Kidney tubule cell (primary cell): ENCODE results near the gene FILIP1.

ENCODE experiments used
- DNase-seq: peaks from one replicate; pipeline ENCODE4 v3.0.0-alpha.2; 2018; ENCODE audit warnings: low spot score

The FILIP1 gene

DNA sequence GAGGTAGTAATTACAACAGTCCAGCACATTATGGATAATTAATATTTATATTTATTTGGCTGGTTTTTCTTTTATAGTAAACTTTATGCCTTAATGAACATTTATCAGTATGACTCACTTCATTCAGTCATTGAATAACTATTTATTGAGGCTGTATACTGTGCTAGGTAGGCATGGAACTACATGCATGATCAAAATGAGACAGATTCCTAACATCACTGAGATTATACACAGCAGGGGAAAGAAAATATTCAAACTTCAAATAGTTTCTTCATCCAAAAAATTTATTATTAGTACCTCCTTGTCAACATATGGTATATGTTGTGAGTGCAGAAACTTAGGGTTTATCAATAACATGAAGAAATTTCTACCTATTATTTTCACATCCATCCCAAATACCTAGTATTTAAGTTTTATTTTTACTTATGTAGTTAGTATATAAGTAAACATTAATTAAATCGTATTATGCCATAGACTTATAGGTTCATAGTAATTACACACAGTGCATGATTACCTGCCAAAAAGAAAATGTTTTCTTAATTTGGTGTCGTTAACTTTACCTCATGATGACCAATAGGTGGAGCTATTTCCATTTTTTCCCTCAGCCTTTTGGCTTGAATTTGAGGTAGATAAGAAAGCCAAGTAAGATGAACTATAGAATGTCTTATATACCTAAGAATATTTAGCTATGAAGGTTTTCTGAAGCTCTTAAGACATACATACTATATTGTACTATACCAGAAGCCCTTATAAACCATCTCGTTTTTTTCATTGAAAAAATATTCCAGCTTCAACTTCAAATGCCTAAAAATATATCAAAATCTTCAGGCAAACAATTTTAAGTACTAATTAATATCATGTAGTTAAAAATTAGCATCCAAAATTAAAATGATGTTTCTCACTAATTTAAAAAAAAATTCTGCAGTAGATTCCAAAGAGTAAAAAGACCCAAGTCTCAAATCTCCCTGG lies 196.5 kb downstream of the FILIP1 start:
- DNase-seq: peak; percentile 72

DNA sequence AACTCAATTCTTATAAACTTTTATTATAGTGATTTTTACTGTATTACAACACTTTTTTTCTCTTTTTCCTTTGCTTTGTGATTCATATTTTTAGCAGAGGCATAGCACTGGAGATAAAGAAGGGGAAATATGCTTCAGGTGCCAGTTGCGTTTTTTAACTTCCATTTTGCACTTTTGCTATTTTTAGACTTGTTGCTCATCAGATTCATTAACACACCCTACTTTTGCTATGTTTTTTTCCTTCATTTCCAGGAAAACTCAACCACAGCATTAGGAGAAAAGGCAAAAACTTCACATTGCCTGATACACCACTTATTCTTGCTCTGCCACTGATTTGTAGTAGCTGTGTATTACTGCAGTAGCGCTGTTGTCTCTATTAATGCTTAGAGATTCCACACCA lies 201.0 kb downstream of the FILIP1 start:
- no peak for DNase-seq

DNA sequence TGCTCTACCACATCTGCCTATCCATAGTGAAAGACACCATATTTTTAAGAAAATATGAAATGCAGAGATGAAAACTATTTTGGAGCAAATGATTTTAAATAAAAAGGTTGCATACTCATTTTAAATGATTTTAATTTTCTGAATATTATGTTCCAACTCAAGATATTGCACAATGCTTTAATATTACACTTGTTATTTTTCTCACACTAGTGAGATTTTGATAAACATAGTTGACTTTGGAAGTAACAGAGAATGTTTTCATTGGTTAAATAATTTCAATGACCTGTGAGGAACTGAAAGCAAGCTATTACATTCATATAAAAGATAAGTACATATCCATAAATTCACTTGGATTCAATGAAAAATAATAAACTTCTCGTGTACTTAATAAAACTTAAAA lies 201.9 kb downstream of the FILIP1 start:
- DNase-seq: no peak

DNA sequence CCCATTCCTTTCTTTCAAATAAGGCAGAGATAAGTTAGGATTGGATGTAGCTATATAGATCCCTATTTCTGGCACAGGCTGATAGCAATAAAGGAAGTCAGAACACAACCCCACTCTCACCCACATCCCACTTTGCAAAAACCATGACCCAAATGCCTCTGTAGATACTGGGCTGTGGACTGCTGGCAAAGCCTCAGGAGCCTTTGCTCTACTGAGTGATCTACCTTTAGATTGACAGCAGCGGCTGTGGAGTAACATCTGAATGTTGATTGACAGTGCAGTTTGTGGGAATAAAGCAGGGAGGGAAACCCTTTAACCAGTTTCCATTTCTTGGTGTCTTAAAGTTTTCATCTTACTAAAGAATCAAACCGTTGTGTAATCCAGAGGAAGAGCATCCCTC lies 202.3 kb downstream of the FILIP1 start:
- DNase-seq: no peak

DNA sequence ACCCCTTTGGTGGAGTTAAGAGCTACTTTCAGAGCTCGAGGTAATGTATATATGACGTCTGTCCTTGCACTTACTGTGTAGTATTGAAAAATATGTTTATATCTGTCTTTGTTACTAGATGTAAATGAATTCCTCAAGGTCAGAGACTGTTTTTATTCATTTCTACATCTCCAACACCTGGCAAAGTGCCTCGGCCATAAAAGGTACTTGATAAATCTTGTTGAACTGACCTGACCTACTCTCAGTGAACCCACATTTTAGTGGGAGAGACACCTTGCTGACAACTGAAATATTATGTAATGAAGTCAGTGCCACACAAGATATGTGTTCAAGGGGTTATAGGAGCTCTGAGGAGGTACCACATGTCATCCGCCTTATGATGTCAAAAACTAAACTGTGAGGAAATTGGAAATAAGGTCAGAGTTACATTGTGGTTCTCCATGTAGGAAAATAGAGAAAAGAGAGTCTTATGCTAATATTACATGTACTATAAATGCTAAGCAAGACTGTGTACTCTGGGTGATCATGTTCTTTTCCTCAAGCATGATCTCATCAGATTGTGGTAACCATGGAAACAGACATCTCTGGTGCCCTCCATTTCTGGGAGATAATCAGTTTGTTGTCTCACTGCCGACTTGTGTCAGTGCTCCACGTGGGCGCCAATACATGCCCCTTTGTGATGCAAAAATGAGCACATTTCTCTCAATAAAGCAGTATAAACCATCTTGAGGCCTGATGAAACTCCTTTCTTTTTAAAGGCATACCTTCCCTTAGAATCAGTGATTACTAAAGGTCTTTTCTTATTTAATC lies 203.3 kb downstream of the FILIP1 start:
- no peak for DNase-seq

DNA sequence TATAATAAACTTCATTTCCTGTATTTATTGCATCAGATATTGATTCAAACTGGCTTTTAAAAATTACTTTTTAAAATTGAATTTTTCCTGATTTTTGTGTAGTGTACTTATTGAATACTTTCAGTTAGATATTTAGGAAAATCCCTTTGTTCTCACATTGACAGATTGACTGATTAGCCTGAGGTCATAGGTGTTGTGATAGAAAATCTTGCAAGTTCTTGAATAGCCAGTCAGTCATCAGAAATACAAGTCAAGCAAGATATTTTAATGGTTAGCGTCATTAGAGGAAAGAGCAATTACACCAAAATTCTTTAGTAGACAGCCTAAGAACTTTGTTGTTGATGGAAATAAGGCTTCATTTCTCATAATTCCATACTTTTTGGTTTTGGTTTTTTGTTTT lies 205.6 kb downstream of the FILIP1 start:
- no peak for DNase-seq

DNA sequence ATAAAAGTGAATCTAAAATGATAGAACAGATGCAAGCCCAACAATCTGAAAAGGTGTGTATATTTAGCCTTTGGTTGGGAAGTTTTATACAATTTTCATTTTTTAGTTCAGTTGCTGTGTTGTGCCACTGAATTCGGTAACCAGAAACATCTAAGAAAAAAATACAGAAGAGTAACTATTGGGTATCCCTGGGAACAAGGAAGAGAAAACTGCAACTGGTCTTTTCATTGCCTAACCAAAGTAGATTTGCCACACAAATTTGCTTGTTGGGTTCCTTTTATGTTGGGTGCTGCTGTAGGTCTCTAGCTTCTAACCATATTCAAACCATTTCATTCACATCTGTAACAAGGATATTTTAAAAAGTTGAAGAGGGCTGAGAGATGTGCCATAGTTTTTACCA lies 206.2 kb downstream of the FILIP1 start:
- no peak for DNase-seq

DNA sequence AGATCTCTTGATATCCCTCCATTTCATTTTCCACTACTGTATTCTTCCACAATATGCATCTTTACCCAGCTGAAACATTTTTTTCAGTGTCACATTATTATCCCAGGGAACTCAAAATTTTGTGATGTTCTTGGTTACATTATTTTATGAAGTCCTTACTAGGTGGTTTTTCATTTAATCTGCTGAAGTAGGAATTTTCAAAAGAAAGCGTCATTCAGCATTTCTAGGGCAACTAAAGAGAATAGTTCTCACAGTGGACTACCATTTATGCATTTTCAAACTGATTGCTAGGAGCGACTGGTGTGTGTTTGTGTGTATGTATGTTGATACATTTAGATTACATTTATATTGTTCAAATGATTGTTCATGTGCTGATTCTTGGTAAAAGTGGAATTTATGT lies 206.6 kb downstream of the FILIP1 start:
- DNase-seq: no peak

DNA sequence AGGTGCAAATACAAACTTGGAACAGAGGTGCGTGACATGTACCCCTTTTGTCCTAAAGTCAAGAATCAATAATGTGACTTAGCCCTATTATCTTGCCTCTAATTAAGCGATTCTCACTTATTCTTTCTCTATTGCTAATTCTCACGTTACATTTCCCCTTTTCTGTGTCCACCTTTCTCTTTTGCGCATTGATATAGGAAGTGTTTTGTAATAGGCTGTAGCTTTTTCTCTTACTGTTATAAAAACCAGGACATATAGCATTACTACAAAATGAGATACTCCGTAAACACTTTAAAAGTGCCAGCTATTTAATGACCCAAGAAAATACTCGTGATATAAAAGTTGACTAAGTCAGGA lies 208.3 kb downstream of the FILIP1 start:
- DNase-seq: peak; percentile 45

DNA sequence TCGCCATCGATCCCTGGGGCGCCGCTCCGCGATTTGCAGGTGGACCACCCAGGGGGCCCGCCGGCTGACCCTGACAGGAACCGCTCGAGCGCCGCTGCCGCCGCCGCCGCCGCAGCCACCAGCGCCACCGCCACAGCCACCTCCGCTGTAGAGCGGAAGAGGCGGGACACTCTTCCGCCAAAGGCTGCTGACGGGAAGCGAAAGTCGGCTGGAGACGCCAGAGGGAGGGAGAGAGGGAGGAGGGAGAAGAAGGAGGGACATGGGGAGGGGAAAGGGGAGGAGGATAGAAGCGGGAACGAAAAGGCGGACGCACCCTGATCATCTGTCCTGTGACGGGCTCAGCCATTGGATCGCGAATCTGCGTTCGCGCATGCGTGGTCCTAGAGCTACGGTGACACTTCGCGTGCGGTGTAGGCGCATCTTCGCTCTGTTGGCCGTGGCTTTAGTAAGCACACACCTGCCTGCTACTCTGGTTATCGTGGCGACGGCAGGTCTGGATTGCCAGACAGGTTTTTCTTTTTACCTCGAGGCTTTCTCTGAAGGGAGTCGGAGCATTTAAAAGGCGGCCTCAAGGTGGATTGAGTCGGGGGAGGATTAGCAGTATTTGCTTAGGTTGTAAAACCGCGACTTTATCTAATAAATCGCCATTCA lies 208.8 kb downstream of the FILIP1 start, which contains the start of gene TMEM30A:
Gene TMEM30A, minus strand, starts transcription at position 161 of the 651 bp plus-strand sequence. Its CDS starts 154 bp downstream, at position 7.
- peak; percentile 99 for DNase-seq

DNA sequence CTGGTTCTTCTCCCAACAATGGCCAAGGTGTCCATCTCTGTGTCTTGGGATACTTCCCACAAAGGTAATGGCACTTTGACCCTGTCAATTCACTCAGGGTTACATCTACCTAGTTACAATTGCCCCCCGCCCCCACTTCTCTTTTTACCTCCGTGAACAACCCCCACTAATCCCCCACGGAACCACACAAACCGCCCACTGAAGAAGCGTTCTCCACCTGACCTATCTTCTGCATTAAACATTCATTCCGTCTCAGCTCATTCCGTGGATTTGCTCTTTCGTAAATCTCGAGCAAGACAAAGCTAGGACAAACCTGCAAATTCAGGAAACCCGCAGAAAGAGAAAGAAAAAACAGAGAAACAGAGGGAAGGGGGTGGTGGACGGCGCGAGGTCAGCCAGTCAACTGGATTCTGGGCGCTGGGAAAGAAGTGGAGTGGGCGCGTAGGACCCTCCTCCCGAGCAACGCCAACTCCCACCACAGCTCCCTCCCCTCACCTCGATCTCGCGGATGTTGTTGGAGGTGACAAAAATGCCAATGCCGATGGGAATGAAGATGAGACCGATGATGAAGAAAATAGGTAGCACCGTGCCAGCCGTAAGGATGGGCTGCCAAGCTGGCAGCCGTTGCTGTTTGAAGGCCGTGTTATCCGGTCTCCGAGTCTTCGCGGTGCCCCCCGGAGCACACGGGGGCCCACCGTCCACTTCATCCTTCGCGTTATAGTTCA lies 209.5 kb downstream of the FILIP1 start:
- no peak for DNase-seq

DNA sequence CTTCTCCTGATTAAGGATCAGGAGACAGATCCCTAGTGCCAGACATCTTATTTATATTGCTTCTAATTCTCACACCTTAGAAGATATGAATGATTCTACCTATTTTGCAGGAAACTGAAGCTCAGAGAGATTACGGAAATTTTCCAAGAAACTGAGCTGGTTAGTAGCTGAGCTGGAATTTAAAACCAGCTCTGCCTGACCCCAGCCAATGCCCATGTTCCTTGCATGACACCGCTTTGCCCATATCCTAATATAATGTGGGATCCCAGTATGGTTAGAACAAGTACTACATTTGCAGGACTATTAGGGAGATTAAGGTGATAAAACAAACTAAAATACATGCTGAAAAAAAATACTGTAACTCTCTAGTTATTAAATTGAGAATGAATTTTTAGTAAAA lies 210.9 kb downstream of the FILIP1 start:
- no peak for DNase-seq

DNA sequence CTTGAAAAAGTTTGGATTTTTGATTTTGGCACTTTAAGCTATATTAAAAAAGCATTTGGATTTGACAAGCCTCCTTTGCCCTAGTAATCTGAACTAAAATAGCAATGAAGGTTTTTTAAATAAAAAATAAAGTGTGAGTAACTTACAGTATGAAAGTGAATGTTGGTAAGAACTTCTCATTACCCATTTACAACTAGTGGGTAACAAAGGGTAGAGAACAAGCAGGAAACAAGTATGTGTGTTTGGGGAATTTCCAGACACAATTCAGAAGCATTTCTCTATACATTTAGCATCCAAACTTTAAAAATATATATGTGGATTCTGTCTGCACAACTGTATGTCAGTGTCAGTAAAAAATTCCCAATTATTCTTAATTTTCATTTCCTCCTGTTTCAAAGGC lies 211.9 kb downstream of the FILIP1 start:
- DNase-seq: no peak

DNA sequence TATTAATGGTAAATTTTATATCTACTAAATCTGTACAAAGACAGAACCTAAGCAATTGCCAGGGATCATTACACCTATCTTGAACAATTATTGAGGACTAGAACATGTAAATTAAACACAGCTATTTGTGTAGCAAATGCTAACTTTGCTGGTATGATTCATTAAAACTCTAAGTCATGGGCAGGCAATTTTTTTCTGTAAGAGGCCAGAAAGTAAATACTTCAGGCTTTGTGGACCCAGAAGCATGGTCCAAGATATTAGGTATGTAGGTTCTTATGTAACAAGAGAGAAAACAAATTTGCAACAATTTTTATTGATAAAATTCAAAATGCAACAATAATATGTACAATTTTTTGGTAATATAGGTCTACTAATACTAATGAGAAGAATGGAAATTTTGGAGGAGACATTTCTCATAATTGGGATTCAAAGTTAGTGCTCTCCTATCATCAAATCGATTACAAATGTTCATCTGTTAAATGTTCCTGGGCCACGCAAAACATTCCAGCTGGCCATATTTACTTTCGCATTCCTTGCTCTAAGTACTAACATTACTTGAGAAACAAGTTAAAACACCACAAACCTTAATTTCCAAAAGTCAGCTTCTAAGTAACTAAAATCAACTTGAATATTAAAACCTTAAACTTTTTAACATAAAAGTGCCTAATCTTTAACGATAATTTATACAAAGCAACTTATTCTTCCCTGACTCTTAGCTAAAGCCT lies 213.3 kb downstream of the FILIP1 start:
- DNase-seq: no peak

DNA sequence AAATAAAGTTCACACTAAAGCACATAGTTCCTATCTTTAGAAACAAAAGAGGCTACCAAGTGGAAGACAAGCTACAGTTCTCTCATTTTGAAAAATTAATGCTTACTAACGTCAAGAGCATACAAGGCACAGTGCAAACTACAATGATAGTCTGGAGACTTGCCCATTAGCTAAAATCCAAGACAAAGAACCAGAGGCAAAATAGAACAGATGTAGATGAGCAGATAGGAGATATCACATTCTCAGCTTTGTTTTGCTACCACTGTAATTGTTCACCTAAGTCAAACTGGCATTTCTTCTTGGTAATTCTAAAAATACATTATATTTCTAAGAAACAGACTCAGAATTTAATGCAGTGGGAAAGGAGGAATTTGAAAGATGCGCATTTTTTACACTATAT lies 214.2 kb downstream of the FILIP1 start:
- DNase-seq: no peak

DNA sequence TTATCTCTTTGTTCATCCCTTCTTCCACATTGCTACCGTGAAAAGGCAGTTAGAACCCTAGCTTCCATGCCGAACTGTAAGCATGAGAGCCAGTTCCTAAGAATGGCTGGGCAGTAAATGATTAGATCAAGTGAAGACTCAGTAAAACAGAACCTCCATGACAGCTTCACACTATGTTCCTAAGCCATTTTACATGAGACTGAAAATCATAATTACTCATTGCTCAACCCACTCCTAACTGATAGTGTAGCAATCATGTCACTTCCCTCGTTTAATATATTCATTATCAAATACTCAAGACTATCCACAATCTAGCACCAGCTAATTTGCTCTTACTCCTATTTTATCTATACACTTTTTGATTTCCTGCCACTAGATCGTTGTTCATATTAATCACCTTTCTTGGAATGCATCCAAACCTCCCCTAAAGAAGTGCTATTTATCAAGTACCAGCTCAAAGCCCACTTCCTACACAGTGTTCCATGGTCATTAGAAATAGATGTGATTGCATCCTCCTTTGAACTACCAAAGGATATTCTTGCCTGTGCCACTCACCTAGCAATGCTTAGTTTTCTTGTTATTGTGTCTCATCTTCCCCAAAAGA lies 215.0 kb downstream of the FILIP1 start:
- peak; percentile 31 for DNase-seq

DNA sequence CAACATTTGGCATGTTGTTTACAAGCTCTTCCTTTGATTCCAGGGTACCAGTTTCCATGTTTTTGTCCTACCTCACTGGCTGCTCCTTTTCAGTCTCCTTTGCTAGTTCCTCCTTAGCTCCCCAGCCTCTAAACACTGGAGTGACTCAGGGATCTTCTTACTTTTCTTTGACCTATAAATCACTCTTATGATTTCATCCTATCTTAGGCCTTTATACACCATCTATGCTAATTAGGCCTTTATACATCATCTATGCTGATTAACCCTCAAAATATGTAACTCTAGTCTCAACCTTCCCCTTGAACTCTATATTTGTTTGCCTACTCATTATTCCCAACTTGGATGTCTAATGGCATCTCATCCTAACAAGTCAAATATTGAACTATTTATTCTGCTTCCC lies 218.5 kb downstream of the FILIP1 start:
- DNase-seq: peak; percentile 94

DNA sequence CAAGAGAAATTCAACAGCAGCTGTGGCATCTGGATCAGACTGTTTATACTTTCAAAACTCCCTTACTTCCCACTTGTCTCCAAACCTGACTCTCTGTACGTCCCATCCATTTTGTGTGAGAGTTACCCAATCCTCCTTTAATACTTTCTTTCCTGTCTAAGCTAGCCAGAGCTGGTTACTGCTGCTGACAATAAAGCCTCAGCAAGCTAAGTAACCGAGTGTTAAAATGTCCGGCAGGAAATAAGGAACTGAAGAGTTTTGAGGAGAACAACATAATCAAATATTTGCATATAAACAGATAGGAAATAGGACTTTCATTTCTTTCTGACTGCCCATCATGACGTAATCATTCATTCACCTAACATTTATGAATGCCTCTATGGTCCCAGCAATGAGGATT lies 220.6 kb downstream of the FILIP1 start:
- DNase-seq: no peak

DNA sequence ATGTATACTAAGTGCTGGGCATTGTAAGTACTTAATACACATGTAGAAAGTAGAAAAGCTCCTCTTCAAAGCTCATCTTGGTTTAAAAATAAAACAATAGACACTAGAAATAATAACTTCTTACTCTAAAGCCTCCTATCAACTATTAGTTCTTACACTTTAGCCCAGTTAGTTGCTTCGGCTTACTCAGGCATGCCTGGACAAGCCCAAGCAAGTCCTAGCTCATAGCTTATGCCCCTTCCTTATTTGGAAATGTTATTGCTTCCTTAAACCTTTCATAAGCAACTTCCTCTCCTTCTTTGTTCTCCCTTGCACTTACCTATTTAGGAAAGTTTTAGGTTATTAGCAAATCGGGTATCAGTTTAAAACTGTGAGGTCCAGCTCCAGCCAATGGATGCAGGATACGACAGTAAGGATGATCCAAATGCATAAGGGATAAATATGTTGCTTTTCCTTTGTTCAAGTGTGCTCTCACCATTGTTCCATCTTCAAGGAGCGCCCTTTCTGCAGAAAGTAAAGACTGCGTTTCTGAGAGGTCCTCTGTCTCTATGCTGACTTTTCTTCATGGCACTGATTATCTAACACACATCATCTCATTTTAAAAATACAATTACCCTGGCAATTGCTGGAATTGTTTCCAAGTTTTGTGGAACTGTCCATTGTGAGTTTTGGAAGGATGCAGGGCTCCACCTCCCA lies 221.3 kb downstream of the FILIP1 start:
- peak; percentile 67 for DNase-seq

DNA sequence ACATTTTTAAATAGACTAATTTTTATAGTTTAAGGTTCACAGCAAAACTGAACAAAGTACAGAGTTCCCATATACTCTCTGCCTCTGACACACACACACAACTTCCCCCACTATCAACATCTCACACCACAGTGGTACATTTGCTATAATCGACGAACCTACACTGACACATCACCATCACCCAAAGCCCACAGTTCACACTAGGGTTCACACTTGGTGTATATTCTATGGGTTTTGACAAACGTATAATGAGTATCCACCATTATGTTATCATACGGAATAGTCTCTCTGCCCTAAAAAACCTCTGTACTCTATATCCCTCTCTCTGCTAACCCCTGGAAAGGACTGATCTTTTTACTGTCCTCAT lies 224.6 kb downstream of the FILIP1 start:
- DNase-seq: no peak
